Nephron progenitor cell (in vitro differentiated cells): Measurements from ENCODE around the gene TTC3.

Experiments used
- DNase-seq: peaks from one replicate; pipeline ENCODE4 v3.0.0; 2021
- H3K27ac Mint-ChIP-seq: 2 replicates; pipeline ENCODE4 v1.8.0; 2021; ENCODE audit warnings: mild to moderate bottlenecking, moderate library complexity, mixed read lengths
- H3K27me3 Mint-ChIP-seq: 2 replicates; pipeline ENCODE4 v1.8.0; 2021; ENCODE audit warnings: mild to moderate bottlenecking, low read depth, mixed read lengths; ENCODE audit not compliant: poor library complexity
- H3K36me3 Mint-ChIP-seq: 2 replicates; pipeline ENCODE4 v1.8.0; 2021; ENCODE audit warnings: low read depth, mixed read lengths
- H3K4me1 Mint-ChIP-seq: 2 replicates; pipeline ENCODE4 v1.8.0; 2021; ENCODE audit warnings: mixed read lengths
- H3K4me3 Mint-ChIP-seq: 2 replicates; pipeline ENCODE4 v1.8.0; 2021; ENCODE audit warnings: mild to moderate bottlenecking, moderate library complexity, mixed read lengths
- H3K9me3 Mint-ChIP-seq: 2 replicates; pipeline ENCODE4 v1.8.0; 2021; ENCODE audit warnings: mild to moderate bottlenecking, moderate library complexity, mixed read lengths
- CTCF ChIP-seq: fragments of 200-600 bp; sonication (generic); IDR thresholded peaks from 2 replicates; pipeline ENCODE4 v1.5.0; 2021; ENCODE audit warnings: antibody characterized with exemption

Gene TTC3

GRCh38 chr21:37232274-37233018 is 159.4 kb downstream of the TTC3 start:
- no peak for TF ChIP-seq CTCF
- H3K27me3 Mint-ChIP-seq: no peaks in the 10 kb centered on the region
- no peaks in the 10 kb centered on the region for H3K9me3 Mint-ChIP-seq
- DNase-seq: no peak
- no peak overlapping the region for H3K27ac Mint-ChIP-seq
- no peak overlapping the region for H3K4me3 Mint-ChIP-seq
- H3K36me3 Mint-ChIP-seq: peaks cover 63% of the 10 kb centered on the region
- peaks cover 8% of the 10 kb centered on the region for H3K4me1 Mint-ChIP-seq

GRCh38 chr21:37233551-37234146 is 160.6 kb downstream of the TTC3 start:
- Mint-ChIP-seq H3K27ac (no peak overlapping the region), H3K4me1 (peaks cover 16% of the 10 kb centered on the region), H3K9me3 (no peaks in the 10 kb centered on the region), H3K4me3 (no peak overlapping the region), H3K27me3 (no peaks in the 10 kb centered on the region), H3K36me3 (peaks cover 60% of the 10 kb centered on the region)
- no peak for TF ChIP-seq CTCF
- DNase-seq: no peak

GRCh38 chr21:37237346-37237745 is 164.3 kb downstream of the TTC3 start:
- Mint-ChIP-seq H3K9me3 (no peaks in the 10 kb centered on the region), H3K27ac (peak overlapping the region; percentile 57), H3K27me3 (no peaks in the 10 kb centered on the region), H3K36me3 (peaks cover 54% of the 10 kb centered on the region), H3K4me3 (no peak overlapping the region), H3K4me1 (peaks cover 8% of the 10 kb centered on the region)
- no peak for DNase-seq
- no peak for TF ChIP-seq CTCF

GRCh38 chr21:37237764-37238163 is 164.7 kb downstream of the TTC3 start:
- TF ChIP-seq CTCF: no peak
- peaks cover 55% of the 10 kb centered on the region for H3K36me3 Mint-ChIP-seq
- DNase-seq: no peak
- H3K27me3 Mint-ChIP-seq: no peaks in the 10 kb centered on the region
- no peaks in the 10 kb centered on the region for H3K9me3 Mint-ChIP-seq
- H3K27ac Mint-ChIP-seq: peak overlapping the region; percentile 94
- H3K4me3 Mint-ChIP-seq: no peak overlapping the region
- H3K4me1 Mint-ChIP-seq: peaks cover 10% of the 10 kb centered on the region

- H3K27me3 Mint-ChIP-seq: no peaks in the 10 kb centered on the region
Observed at GRCh38 chr21:37240978-37241377, 167.9 kb downstream of the TTC3 start.

More at GRCh38 chr21:37240978-37241377, 167.9 kb downstream of the TTC3 start:
- Mint-ChIP-seq H3K4me1 (peaks cover 36% of the 10 kb centered on the region), H3K36me3 (peaks cover 74% of the 10 kb centered on the region), H3K4me3 (no peak overlapping the region), H3K27ac (no peak overlapping the region), H3K9me3 (peaks cover 4% of the 10 kb centered on the region)
- no peak for DNase-seq
- TF ChIP-seq CTCF: no peak
